OCI-LY3 (cell line): ENCODE data around the gene ZC3HAV1L.

Experiments used
- CTCF ChIP-seq: fragments of 200-600, 300-600 bp; sonication (generic); IDR thresholded peaks from 2 replicates; pipeline ENCODE4 v1.5.1; 2014; ENCODE audit warnings: antibody characterized with exemption, low read length, low read depth
- EZH2phosphoT487 ChIP-seq: fragments of 200-600 bp; shearing (Covaris generic); IDR thresholded peaks from 2 replicates; pipeline ENCODE4 v1.6.1; 2018; ENCODE audit warnings: antibody characterized with exemption, mixed run types, low read depth

GRCh38 chr7:139075031-139075652, 39.3 kb upstream of the ZC3HAV1L start:
- TF ChIP-seq CTCF (peak; percentile 78), EZH2phosphoT487 (no peak)
